Measurements from ENCODE around the gene KCNJ6.

KCNJ6 gene

DNA sequence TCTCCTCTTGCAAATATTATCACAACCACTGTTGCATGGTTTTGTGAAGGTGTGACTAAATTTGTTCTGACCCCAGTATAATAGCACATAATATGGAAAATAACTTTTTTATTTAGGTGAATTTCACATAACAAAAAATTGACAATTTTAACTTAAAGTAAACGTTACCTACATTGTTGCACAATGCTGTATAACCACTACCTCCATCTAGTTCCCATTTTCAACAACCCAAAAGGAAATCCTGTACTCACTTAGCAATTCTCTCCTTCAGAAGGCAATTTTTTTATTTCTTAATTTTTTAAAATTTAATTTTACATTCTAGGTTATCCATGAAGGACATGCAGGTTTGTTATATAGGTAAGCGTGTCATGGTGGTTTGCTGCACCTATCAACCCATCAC, 95.2 kb downstream of the KCNJ6 start:
- Histone ChIP-seq H3K36me3 (peaks cover 42% of the 10 kb centered on the region), H3K4me1 (ENCODE audit: control insufficient read depth in 1 of 2, insufficient read depth in 1 of 2, low read depth in 1 of 2, low read length in 1 of 2) (peaks cover 83 to 86% of the 10 kb centered on the region in 2 experiments), H3K27me3 (no peaks in the 10 kb centered on the region), H3K9me3 (no peaks in the 10 kb centered on the region), H3K27ac (peak overlapping the region; percentile 96), H3K4me3 (ENCODE audit: low read depth in 1 of 2, low read length in 1 of 2) (peak overlapping the region; percentile 7 to 75)
- TF ChIP-seq, protein P1, sequence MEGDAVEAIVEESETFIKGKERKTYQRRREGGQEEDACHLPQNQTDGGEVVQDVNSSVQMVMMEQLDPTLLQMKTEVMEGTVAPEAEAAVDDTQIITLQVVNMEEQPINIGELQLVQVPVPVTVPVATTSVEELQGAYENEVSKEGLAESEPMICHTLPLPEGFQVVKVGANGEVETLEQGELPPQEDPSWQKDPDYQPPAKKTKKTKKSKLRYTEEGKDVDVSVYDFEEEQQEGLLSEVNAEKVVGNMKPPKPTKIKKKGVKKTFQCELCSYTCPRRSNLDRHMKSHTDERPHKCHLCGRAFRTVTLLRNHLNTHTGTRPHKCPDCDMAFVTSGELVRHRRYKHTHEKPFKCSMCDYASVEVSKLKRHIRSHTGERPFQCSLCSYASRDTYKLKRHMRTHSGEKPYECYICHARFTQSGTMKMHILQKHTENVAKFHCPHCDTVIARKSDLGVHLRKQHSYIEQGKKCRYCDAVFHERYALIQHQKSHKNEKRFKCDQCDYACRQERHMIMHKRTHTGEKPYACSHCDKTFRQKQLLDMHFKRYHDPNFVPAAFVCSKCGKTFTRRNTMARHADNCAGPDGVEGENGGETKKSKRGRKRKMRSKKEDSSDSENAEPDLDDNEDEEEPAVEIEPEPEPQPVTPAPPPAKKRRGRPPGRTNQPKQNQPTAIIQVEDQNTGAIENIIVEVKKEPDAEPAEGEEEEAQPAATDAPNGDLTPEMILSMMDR (IDR thresholded peaks at IDR 0.05) = no peak

DNA sequence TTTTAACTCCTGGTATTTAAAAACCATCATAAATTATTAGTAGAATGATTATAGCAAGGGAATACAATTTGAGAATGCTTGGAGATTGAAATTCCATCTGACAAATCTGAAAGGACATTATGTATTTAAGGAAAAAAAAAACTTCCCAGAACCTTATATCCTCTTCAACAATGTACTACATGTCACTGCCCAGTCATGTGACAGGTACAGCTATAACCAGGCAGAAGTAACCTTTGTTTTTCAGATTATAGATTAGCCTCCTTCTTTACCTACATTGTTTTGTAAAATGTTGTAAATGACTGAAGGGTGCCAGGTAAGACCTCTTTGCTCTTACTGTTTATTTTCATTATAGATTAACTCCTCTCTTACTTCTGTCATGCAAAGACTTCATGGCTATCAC, 96.9 kb downstream of the KCNJ6 start:
- Histone ChIP-seq H3K4me3 (ENCODE audit: low read depth in 1 of 2, low read length in 1 of 2) (peak overlapping the region in 1 of 2 experiments; percentile 75), H3K27ac (peak overlapping the region; percentile 96), H3K27me3 (no peaks in the 10 kb centered on the region), H3K4me1 (ENCODE audit: control insufficient read depth in 1 of 2, insufficient read depth in 1 of 2, low read depth in 1 of 2, low read length in 1 of 2) (peaks cover 82 to 85% of the 10 kb centered on the region in 2 experiments), H3K9me3 (no peaks in the 10 kb centered on the region), H3K36me3 (peaks cover 27% of the 10 kb centered on the region)
- TF ChIP-seq, protein P1 (IDR thresholded peaks at IDR 0.05) = no peak

DNA sequence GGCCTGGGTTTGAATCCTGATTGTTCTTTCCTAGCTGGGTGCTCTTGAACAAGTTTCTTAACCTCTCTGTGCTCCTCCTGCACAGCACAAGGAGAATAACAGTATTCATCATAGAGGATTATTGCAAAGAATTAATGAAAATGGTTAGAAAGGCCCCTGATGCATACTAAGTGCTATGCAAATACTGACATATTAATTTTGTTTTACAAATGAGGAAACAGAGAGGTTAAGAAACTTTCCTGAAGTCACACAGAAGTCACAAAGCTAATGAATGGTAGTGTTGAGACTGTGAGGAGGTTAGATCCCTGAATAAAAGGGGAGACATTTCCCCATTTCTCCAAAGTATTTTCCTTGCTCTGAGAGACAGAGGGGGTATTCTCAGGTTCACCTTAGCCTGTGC, 99.0 kb downstream of the KCNJ6 start:
- TF ChIP-seq, protein P1 (IDR thresholded peaks at IDR 0.05) = no peak
- no peaks in the 10 kb centered on the region for H3K9me3 ChIP-seq
- H3K4me3 ChIP-seq (ENCODE audit: low read depth in 1 of 2, low read length in 1 of 2) = peak overlapping the region; percentile 74 to 75
- H3K27me3 ChIP-seq = no peaks in the 10 kb centered on the region
- peak overlapping the region; percentile 96 for H3K27ac ChIP-seq
- peaks cover 61 to 72% of the 10 kb centered on the region in 2 experiments for H3K4me1 ChIP-seq (ENCODE audit: control insufficient read depth in 1 of 2, insufficient read depth in 1 of 2, low read depth in 1 of 2, low read length in 1 of 2)
- H3K36me3 ChIP-seq = peaks cover 6% of the 10 kb centered on the region

DNA sequence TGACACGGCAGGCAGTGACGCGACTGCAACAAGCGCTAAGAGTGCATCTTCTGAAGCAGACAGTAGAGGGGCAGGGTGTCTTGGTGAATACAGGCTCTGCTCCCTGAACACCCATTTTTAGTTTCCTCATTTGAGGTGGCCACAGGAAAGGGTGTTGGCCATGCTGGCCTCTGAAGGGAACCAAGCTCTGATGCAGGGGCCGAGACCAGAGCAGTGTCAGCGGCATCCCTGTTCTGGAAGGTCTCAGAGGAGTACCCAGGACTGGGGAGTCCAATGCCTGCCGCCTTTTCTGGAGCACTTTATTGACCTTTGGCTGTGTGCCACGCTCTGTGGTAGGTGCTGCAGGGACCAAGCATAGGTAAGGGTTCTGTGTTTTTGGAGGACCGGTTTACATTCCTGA, 100.4 kb downstream of the KCNJ6 start:
- Histone ChIP-seq H3K9me3 (no peaks in the 10 kb centered on the region), H3K27ac (peak overlapping the region; percentile 96), H3K36me3 (no peaks in the 10 kb centered on the region), H3K27me3 (no peaks in the 10 kb centered on the region), H3K4me3 (ENCODE audit: low read depth in 1 of 2, low read length in 1 of 2) (peak overlapping the region; percentile 74 to 75), H3K4me1 (ENCODE audit: control insufficient read depth in 1 of 2, insufficient read depth in 1 of 2, low read depth in 1 of 2, low read length in 1 of 2) (peaks cover 48 to 58% of the 10 kb centered on the region in 2 experiments)
- TF ChIP-seq, protein P1 (IDR thresholded peaks at IDR 0.05) = peak; percentile 61

DNA sequence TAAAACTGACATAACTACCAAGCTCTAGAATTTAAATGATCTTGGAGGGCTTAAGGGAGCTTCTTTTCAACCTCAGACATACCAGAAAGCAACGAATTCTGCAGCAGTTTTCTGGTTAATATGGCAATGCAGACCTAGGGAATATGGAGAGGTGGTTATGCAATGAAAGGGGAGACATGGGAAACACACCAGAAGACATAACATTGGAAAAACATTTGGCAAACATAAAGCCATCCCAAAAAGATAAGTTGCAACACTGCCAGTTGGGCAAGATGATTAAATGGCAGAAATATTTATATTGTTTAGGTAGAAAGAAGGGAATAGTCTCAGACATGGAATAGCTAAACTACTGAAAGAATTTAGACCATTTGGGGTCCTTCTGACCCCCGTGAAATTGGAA, 104.5 kb downstream of the KCNJ6 start:
- no peak overlapping the region for H3K27ac ChIP-seq
- no peaks in the 10 kb centered on the region for H3K36me3 ChIP-seq
- H3K9me3 ChIP-seq = no peaks in the 10 kb centered on the region
- TF ChIP-seq, protein P1 (IDR thresholded peaks at IDR 0.05) = no peak
- no peaks in the 10 kb centered on the region for H3K27me3 ChIP-seq
- peaks cover 17 to 24% of the 10 kb centered on the region in 2 experiments for H3K4me1 ChIP-seq (ENCODE audit: control insufficient read depth in 1 of 2, insufficient read depth in 1 of 2, low read depth in 1 of 2, low read length in 1 of 2)
- H3K4me3 ChIP-seq (ENCODE audit: low read depth in 1 of 2, low read length in 1 of 2) = no peak overlapping the region

DNA sequence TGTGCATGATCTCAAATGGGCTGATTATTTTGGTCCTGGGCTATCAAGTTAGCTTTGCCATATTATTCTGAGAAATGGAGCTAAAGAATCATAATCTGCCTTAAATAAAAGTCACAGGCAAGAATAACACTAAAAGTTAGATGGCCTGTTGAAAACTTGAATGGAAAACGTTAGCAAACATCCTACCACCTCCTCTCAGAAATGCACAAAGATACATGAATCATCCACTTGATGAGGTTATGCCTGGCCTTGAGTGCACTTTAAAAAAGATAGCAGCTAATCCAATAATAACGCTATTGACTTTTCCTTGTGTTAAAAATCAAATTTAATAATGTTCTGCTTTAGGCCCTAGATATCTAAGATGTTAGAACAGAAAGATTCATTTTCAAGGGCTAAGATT, 108.0 kb downstream of the KCNJ6 start:
- Histone ChIP-seq H3K9me3 (no peaks in the 10 kb centered on the region), H3K4me3 (ENCODE audit: low read depth in 1 of 2, low read length in 1 of 2) (no peak overlapping the region), H3K4me1 (ENCODE audit: control insufficient read depth in 1 of 2, insufficient read depth in 1 of 2, low read depth in 1 of 2, low read length in 1 of 2) (peaks cover 32 to 45% of the 10 kb centered on the region in 2 experiments), H3K27me3 (no peaks in the 10 kb centered on the region), H3K36me3 (no peaks in the 10 kb centered on the region), H3K27ac (no peak overlapping the region)
- TF ChIP-seq, protein P1 (IDR thresholded peaks at IDR 0.05) = no peak
